Stimulated activated effector memory CD8-positive, alpha-beta T cell treated with anti-CD3 and anti-CD28 coated beads, Interleukin-12 subunit alpha, Interleukin-12 subunit beta, amount 100 ng/mL, for 72 hours (primary cell): Measurements from ENCODE around the gene CMSS1.

ENCODE experiments used
- ATAC-seq: fragments of 150-1000 bp; cut with Tn5 transposase; 2 replicates; pipeline ENCODE4 v1.10.0; 2021
- DNase-seq, 2 donors: peaks; one replicate each; pipeline ENCODE4 v3.0.0; 2021 to 2022; ENCODE audit warnings: low spot score in 2 of 2
- H3K27ac Mint-ChIP-seq: one replicate; pipeline ENCODE4 v1.8.0; 2022; ENCODE audit warnings: mild to moderate bottlenecking, mixed read lengths
- H3K36me3 Mint-ChIP-seq: one replicate; pipeline ENCODE4 v1.8.0; 2022; ENCODE audit warnings: mild to moderate bottlenecking, mixed read lengths
- H3K4me1 Mint-ChIP-seq: one replicate; pipeline ENCODE4 v1.8.0; 2022; ENCODE audit warnings: mixed read lengths
- H3K4me3 Mint-ChIP-seq: one replicate; pipeline ENCODE4 v1.8.0; 2022; ENCODE audit warnings: mild to moderate bottlenecking, mixed read lengths
- H3K9me3 Mint-ChIP-seq: one replicate; pipeline ENCODE4 v1.8.0; 2022; ENCODE audit warnings: mixed read lengths

Gene CMSS1

GRCh38 chr3:100072326-100073048, 254.8 kb downstream of the CMSS1 start:
- peaks cover 53% of the 10 kb centered on the region for H3K4me1 Mint-ChIP-seq
- peak; percentile 89 for ATAC-seq
- no peak for DNase-seq
- H3K27ac Mint-ChIP-seq = peak overlapping the region; percentile 75
- H3K4me3 Mint-ChIP-seq = peak overlapping the region; percentile 45
- H3K36me3 Mint-ChIP-seq = no peaks in the 10 kb centered on the region
- no peaks in the 10 kb centered on the region for H3K9me3 Mint-ChIP-seq

- no peaks in the 10 kb centered on the region for H3K36me3 Mint-ChIP-seq
- peak overlapping the region; percentile 75 for H3K27ac Mint-ChIP-seq
- H3K4me3 Mint-ChIP-seq = peak overlapping the region; percentile 45
- H3K9me3 Mint-ChIP-seq = no peaks in the 10 kb centered on the region
- ATAC-seq (no peak), DNase-seq (no peak)
- peaks cover 53% of the 10 kb centered on the region for H3K4me1 Mint-ChIP-seq
These were observed 255.5 kb downstream of the CMSS1 start for GRCh38 chr3:100073049-100073713.

- no peaks in the 10 kb centered on the region for H3K9me3 Mint-ChIP-seq
- peaks cover 52% of the 10 kb centered on the region for H3K4me1 Mint-ChIP-seq
- ATAC-seq (peak; percentile 27), DNase-seq (no peak)
- peak overlapping the region; percentile 45 for H3K4me3 Mint-ChIP-seq
- no peaks in the 10 kb centered on the region for H3K36me3 Mint-ChIP-seq
- peak overlapping the region; percentile 75 for H3K27ac Mint-ChIP-seq
These were observed 256.1 kb downstream of the CMSS1 start for GRCh38 chr3:100073714-100074307.

GRCh38 chr3:100075196-100075595, 257.5 kb downstream of the CMSS1 start:
- no peaks in the 10 kb centered on the region for H3K9me3 Mint-ChIP-seq
- H3K36me3 Mint-ChIP-seq = no peaks in the 10 kb centered on the region
- H3K27ac Mint-ChIP-seq = no peak overlapping the region
- ATAC-seq (no peak), DNase-seq (no peak)
- peaks cover 45% of the 10 kb centered on the region for H3K4me1 Mint-ChIP-seq
- no peak overlapping the region for H3K4me3 Mint-ChIP-seq

- Mint-ChIP-seq H3K4me1 (peaks cover 45% of the 10 kb centered on the region), H3K27ac (no peak overlapping the region), H3K4me3 (no peak overlapping the region), H3K36me3 (no peaks in the 10 kb centered on the region), H3K9me3 (no peaks in the 10 kb centered on the region)
- DNase-seq = no peak
- ATAC-seq = no peak
These were observed 258.4 kb downstream of the CMSS1 start for GRCh38 chr3:100075851-100076730.

GRCh38 chr3:100076731-100077529, 259.3 kb downstream of the CMSS1 start:
- H3K27ac Mint-ChIP-seq = no peak overlapping the region
- DNase-seq (no peak), ATAC-seq (no peak)
- no peaks in the 10 kb centered on the region for H3K36me3 Mint-ChIP-seq
- peaks cover 36% of the 10 kb centered on the region for H3K4me1 Mint-ChIP-seq
- H3K4me3 Mint-ChIP-seq = no peak overlapping the region
- H3K9me3 Mint-ChIP-seq = no peaks in the 10 kb centered on the region

GRCh38 chr3:100079328-100079727, 261.7 kb downstream of the CMSS1 start:
- H3K4me1 Mint-ChIP-seq = peaks cover 12% of the 10 kb centered on the region
- ATAC-seq (no peak), DNase-seq (no peak)
- H3K4me3 Mint-ChIP-seq = no peak overlapping the region
- H3K27ac Mint-ChIP-seq = no peak overlapping the region
- no peaks in the 10 kb centered on the region for H3K9me3 Mint-ChIP-seq
- no peaks in the 10 kb centered on the region for H3K36me3 Mint-ChIP-seq

GRCh38 chr3:100080573-100080972, 262.9 kb downstream of the CMSS1 start:
- DNase-seq (no peak), ATAC-seq (no peak)
- Mint-ChIP-seq H3K27ac (no peak overlapping the region), H3K4me3 (no peak overlapping the region), H3K36me3 (no peaks in the 10 kb centered on the region), H3K9me3 (no peaks in the 10 kb centered on the region), H3K4me1 (peaks cover 11% of the 10 kb centered on the region)

- H3K4me1 Mint-ChIP-seq = peaks cover 4% of the 10 kb centered on the region
- no peak overlapping the region for H3K4me3 Mint-ChIP-seq
- H3K9me3 Mint-ChIP-seq = no peaks in the 10 kb centered on the region
- no peak for ATAC-seq
- no peak overlapping the region for H3K27ac Mint-ChIP-seq
- DNase-seq = no peak
- H3K36me3 Mint-ChIP-seq = no peaks in the 10 kb centered on the region
These were observed 263.6 kb downstream of the CMSS1 start for GRCh38 chr3:100081311-100081710.

GRCh38 chr3:100081986-100082692, 264.5 kb downstream of the CMSS1 start:
- Mint-ChIP-seq H3K36me3 (peaks cover 3% of the 10 kb centered on the region), H3K9me3 (no peaks in the 10 kb centered on the region), H3K4me1 (peaks cover 7% of the 10 kb centered on the region), H3K4me3 (no peak overlapping the region), H3K27ac (no peak overlapping the region)
- DNase-seq = no peak
- no peak for ATAC-seq

GRCh38 chr3:100082714-100083113, 265.1 kb downstream of the CMSS1 start:
- H3K4me1 Mint-ChIP-seq = peaks cover 11% of the 10 kb centered on the region
- H3K27ac Mint-ChIP-seq = no peak overlapping the region
- ATAC-seq (no peak), DNase-seq (no peak)
- H3K4me3 Mint-ChIP-seq = no peak overlapping the region
- H3K36me3 Mint-ChIP-seq = peaks cover 7% of the 10 kb centered on the region
- no peaks in the 10 kb centered on the region for H3K9me3 Mint-ChIP-seq

GRCh38 chr3:100083209-100083608, 265.5 kb downstream of the CMSS1 start:
- no peaks in the 10 kb centered on the region for H3K9me3 Mint-ChIP-seq
- DNase-seq = no peak
- ATAC-seq = no peak

GRCh38 chr3:100084100-100084806, 266.6 kb downstream of the CMSS1 start:
- Mint-ChIP-seq H3K4me3 (no peak overlapping the region), H3K36me3 (peaks cover 7% of the 10 kb centered on the region), H3K27ac (no peak overlapping the region), H3K4me1 (peaks cover 21% of the 10 kb centered on the region), H3K9me3 (no peaks in the 10 kb centered on the region)
- ATAC-seq = no peak
- no peak for DNase-seq

More at GRCh38 chr3:100083209-100083608, 265.5 kb downstream of the CMSS1 start:
- peaks cover 7% of the 10 kb centered on the region for H3K36me3 Mint-ChIP-seq
- no peak overlapping the region for H3K4me3 Mint-ChIP-seq
- no peak overlapping the region for H3K27ac Mint-ChIP-seq
- peaks cover 11% of the 10 kb centered on the region for H3K4me1 Mint-ChIP-seq
